HepG2 (cell line): ENCODE data around the gene ORMDL2. TPM values are rescaled to one million over a fixed set of nuclear protein-coding genes. Genes with fewer than 3 reads are reported as not detected.
A peak's percentile ranks its signal among the peaks of the same experiment; 100 is the strongest.

Experiments used
- AGO2 ChIP-seq: fragments of 200-400 bp; formaldehyde crosslinking; optimal IDR thresholded peaks from 2 replicates; pipeline ENCODE3; 2017; ENCODE audit warnings: mild to moderate bottlenecking, low read depth, low read length, moderate library complexity
- AKNA ChIP-seq: sonication (generic); formaldehyde crosslinking; IDR thresholded peaks from 2 replicates; pipeline ENCODE4 v1.4.0; 2020; ENCODE audit warnings: missing genetic modification reagents, borderline replicate concordance
- CC2D1A ChIP-seq: sonication (generic); formaldehyde crosslinking; IDR thresholded peaks from 2 replicates; pipeline ENCODE4 v1.8.1; 2023; ENCODE audit warnings: mild to moderate bottlenecking, missing genetic modification reagents
- FOXK1 ChIP-seq: sonication (generic); formaldehyde crosslinking; IDR thresholded peaks from 2 replicates; pipeline ENCODE4 v1.4.0; 2020; ENCODE audit warnings: low read depth, missing genetic modification reagents, borderline replicate concordance
- GABPB1 ChIP-seq: IDR thresholded peaks from 2 replicates; pipeline ENCODE4 v1.6.1; 2016; ENCODE audit warnings: mild to moderate bottlenecking, missing genetic modification reagents, moderate library complexity, missing compliant biosample characterization
- KLF11 ChIP-seq: IDR thresholded peaks from 2 replicates; pipeline ENCODE4 v1.6.1; 2016; ENCODE audit warnings: missing compliant biosample characterization
- MAX ChIP-seq: IDR thresholded peaks from 2 replicates; pipeline ENCODE4 v1.6.1; 2012; ENCODE audit warnings: inconsistent platforms
- NFATC3 ChIP-seq: sonication (generic); formaldehyde crosslinking; IDR thresholded peaks from 2 replicates; pipeline ENCODE4 v1.5.1; 2020; ENCODE audit warnings: mild to moderate bottlenecking, missing genetic modification reagents
- NR1H2 ChIP-seq: sonication (generic); formaldehyde crosslinking; IDR thresholded peaks from 2 replicates; pipeline ENCODE4 v1.8.1; 2022; ENCODE audit warnings: low read depth, missing genetic modification reagents, borderline replicate concordance
- PRDM10 ChIP-seq: sonication (generic); formaldehyde crosslinking; IDR thresholded peaks from 2 replicates; pipeline ENCODE4 v1.4.0; 2020; ENCODE audit warnings: low read depth, missing genetic modification reagents
- ZBTB44 ChIP-seq: sonication (generic); formaldehyde crosslinking; IDR thresholded peaks from 2 replicates; pipeline ENCODE4 v1.4.0; 2020; ENCODE audit warnings: missing genetic modification reagents
- ZNF256 ChIP-seq: sonication (generic); formaldehyde crosslinking; conservative IDR thresholded peaks from 2 replicates; pipeline ENCODE4 v1.4.0; 2020; ENCODE audit warnings: missing genetic modification reagents
- ZNF274 ChIP-seq: sonication (generic); formaldehyde crosslinking; IDR thresholded peaks from 2 replicates; pipeline ENCODE4 v1.5.1; 2020; ENCODE audit warnings: mild to moderate bottlenecking, missing genetic modification reagents
- ZNF615 ChIP-seq: sonication (generic); formaldehyde crosslinking; IDR thresholded peaks from 2 replicates; pipeline ENCODE4 v1.5.0; 2020; ENCODE audit warnings: mild to moderate bottlenecking, missing genetic modification reagents, borderline replicate concordance
- ZNF737 ChIP-seq: sonication (generic); formaldehyde crosslinking; IDR thresholded peaks from 2 replicates; pipeline ENCODE4 v1.5.0; 2020; ENCODE audit warnings: missing genetic modification reagents, mild to moderate bottlenecking, borderline replicate concordance
- ZNF784 ChIP-seq: sonication (generic); formaldehyde crosslinking; IDR thresholded peaks from 2 replicates; pipeline ENCODE4 v1.5.1; 2020; ENCODE audit warnings: missing genetic modification reagents, mild to moderate bottlenecking, borderline replicate concordance
- ZSCAN22 ChIP-seq: sonication (generic); formaldehyde crosslinking; IDR thresholded peaks from 2 replicates; pipeline ENCODE4 v1.4.0; 2020; ENCODE audit warnings: mild to moderate bottlenecking, missing genetic modification reagents
- polyA plus RNA-seq, 8 experiments: library from polyadenylated mRNA; depleted of rRNA in 3 of 8; stranded (reverse) in 7 of 8; unstranded in 1 of 8; fragments of >200 nt; fragmentation: Illumina TruSeq in 4 of 8; extraction: Trizol in 4 of 8; gene quantifications; 2 replicates each; pipeline versions ENCODE4 v1.2.1 to v1.2.3, GENCODE V29; 2011 to 2016; ENCODE audit warnings: low read depth in 4 of 8, missing spikeins in 1 of 8, mixed read lengths in 1 of 8; ENCODE audit not compliant: insufficient read depth in 1 of 8
- total RNA-seq, 5 experiments: library from RNA; depleted of rRNA; stranded (reverse); fragments of >200 nt; fragmentation: Illumina TruSeq; extraction: Trizol; gene quantifications; 2 replicates each; pipeline ENCODE4 v1.2.3, GENCODE V29; 2016; ENCODE audit warnings: low read depth in 1 of 5

Gene ORMDL2
- total and polyA plus RNA-seq, 2 of the 13 experiments (the other 11 are each of a cell fraction or from before 2014, with no cell fraction given): 24.0 to 28.6 TPM

- TF ChIP-seq GABPB1 (CRISPR knock-in tag): peak; percentile 87
- no peak for TF ChIP-seq NR1H2
- peak; percentile 53; the same call in 1 of the 2 replicates for TF ChIP-seq ZNF274 (CRISPR knock-in tag)
- no peak for TF ChIP-seq ZSCAN22 (CRISPR knock-in tag)
- no peak for TF ChIP-seq ZNF615 (CRISPR knock-in tag)
- TF ChIP-seq PRDM10 (CRISPR knock-in tag): no peak
- no peak for TF ChIP-seq AKNA (CRISPR knock-in tag)
- 0 out of 2 replicates have a peak, but pooled peaks have one; percentile 77 for TF ChIP-seq ZNF784
- TF ChIP-seq ZNF256 (CRISPR knock-in tag): no peak; the same call in 1 of the 2 replicates
- TF ChIP-seq MAX: no peak; the same call in 1 of the 2 replicates
- no peak for TF ChIP-seq ZNF737 (CRISPR knock-in tag)
- no peak for TF ChIP-seq CC2D1A (CRISPR knock-in tag)
- peak; percentile 51 for TF ChIP-seq AGO2
- TF ChIP-seq NFATC3 (CRISPR knock-in tag): no peak
- TF ChIP-seq ZBTB44 (CRISPR knock-in tag): no peak
- TF ChIP-seq FOXK1 (CRISPR knock-in tag): peak; percentile 40; the same call in 1 of the 2 replicates
- TF ChIP-seq KLF11: no peak; the same call in 1 of the 2 replicates
Measured at GRCh38 chr12:55817345-55818139, at the start of gene ORMDL2, which contains the start of gene SARNP (continued).
